ENCODE data around the gene CMTM6. TPM values are rescaled to one million over a fixed set of nuclear protein-coding genes. Genes with fewer than 3 reads are reported as not detected.

Gene CMTM6
- polyA plus RNA-seq, 2 of the 4 experiments (the other 2 are of a cell fraction) = 49.5 to 65.6 TPM

- WGBS (ENCODE audit: missing lambda C conversion rate) = 40% methylated on average over 1 of the region's 1 CpG
- Histone ChIP-seq H3K4me2 (no peak overlapping the region), H3K27ac (no peak overlapping the region), H3K4me1 (no peaks in the 10 kb centered on the region), H3K9me3 (no peaks in the 10 kb centered on the region), H3K4me3 (no peak overlapping the region)
- DNase-seq (ENCODE audit: low read depth in 1 of 2, low spot score in 1 of 2) (no peak), ATAC-seq (no peak), FAIRE-seq (no peak)
- CTCF ChIA-PET = interaction anchor here (0.6 to 1.3 kb wide), 3 partner anchors 16 to 93 kb away, joined by 3 to 6 read pairs (median 3); no protein-coding TSS in a partner anchor
- POLR2A ChIA-PET = no interaction called here
- TF ChIP-seq RAD21 (conservative IDR thresholded peaks at IDR 0.05 in 1 of 2, IDR thresholded peaks at IDR 0.05 in 1 of 2) = no peak
- TF ChIP-seq JUN (IDR thresholded peaks at IDR 0.05) = no peak
- no peak for TF ChIP-seq MYC (IDR thresholded peaks at IDR 0.05; ENCODE audit: borderline replicate concordance, low read length)
- TF ChIP-seq ZSCAN20 (CRISPR knock-in tag; IDR thresholded peaks at IDR 0.05) = no peak
- no peak for TF ChIP-seq CHD2 (IDR thresholded peaks at IDR 0.05; ENCODE audit: low read length, partially characterized antibody)
- no peak for TF ChIP-seq RCOR1 (IDR thresholded peaks at IDR 0.05; ENCODE audit: low read depth, low read length)
- TF ChIP-seq ZC3H11A (IDR thresholded peaks at IDR 0.05) = no peak
- TF ChIP-seq REST (IDR thresholded peaks at IDR 0.05) = no peak
- no peak for TF ChIP-seq ESRRA (IDR thresholded peaks at IDR 0.05; ENCODE audit: borderline replicate concordance, low read length)
- TF ChIP-seq HOXB13 (CRISPR knock-in tag; IDR thresholded peaks at IDR 0.05; ENCODE audit: low read depth) = no peak
- no peak for TF ChIP-seq JUNB (IDR thresholded peaks at IDR 0.05)
- no peak for TF ChIP-seq HEYL (CRISPR knock-in tag; IDR thresholded peaks at IDR 0.05)
- TF ChIP-seq GATA3 (IDR thresholded peaks at IDR 0.05; ENCODE audit: borderline replicate concordance) = no peak
- TF ChIP-seq NFE2L2 (conservative IDR thresholded peaks at IDR 0.05; ENCODE audit: low read length) = no peak
- no peak for TF ChIP-seq FOSB (CRISPR knock-in tag; IDR thresholded peaks at IDR 0.05)
Observed at GRCh38 chr3:32483772-32484171, 18.9 kb downstream of the CMTM6 start.

DNA sequence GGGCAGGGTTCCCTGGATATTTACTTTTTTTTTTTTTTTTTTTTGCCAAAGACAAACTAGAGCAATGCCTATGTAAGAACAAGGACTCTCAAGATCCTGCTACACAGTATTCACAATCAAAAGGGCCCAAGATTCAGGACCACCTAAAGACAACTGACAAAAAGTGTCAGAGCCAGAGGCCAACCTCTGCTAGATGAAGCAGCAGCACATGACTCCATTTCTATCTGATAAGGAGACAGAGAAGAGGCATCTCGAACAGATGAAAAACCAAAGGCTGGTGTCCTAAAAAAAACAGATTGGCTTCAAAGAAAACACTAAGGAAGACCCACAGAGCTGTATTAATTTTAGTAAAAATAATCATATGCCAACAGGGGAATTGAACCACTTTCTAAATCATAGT lies 20.0 kb downstream of the CMTM6 start:
- Histone ChIP-seq H3K9me3 (no peaks in the 10 kb centered on the region), H3K4me2 (no peak overlapping the region), H3K4me1 (no peaks in the 10 kb centered on the region), H3K27ac (no peak overlapping the region), H3K4me3 (no peak overlapping the region)
- POLR2A ChIA-PET = no interaction called here
- DNase-seq (ENCODE audit: low read depth in 1 of 2, low spot score in 1 of 2) = no peak
- no peak for ATAC-seq
- FAIRE-seq = no peak
- no peak for TF ChIP-seq MAFK (IDR thresholded peaks at IDR 0.05; ENCODE audit: partially characterized antibody)
- CTCF ChIA-PET = interaction anchor here (0.6 to 7.4 kb wide), 3 partner anchors 11 to 14 kb away, joined by 3 to 47 read pairs (median 4); no protein-coding TSS in a partner anchor
- 92% methylated on average over 1 of the region's 1 CpG for WGBS (ENCODE audit: missing lambda C conversion rate)

- Histone ChIP-seq H3K4me1 (no peaks in the 10 kb centered on the region), H3K4me2 (no peak overlapping the region), H3K27ac (no peak overlapping the region), H3K9me3 (no peaks in the 10 kb centered on the region), H3K4me3 (no peak overlapping the region)
- DNase-seq (ENCODE audit: low read depth in 1 of 2, low spot score in 1 of 2) (no peak), FAIRE-seq (no peak), ATAC-seq (no peak)
- CTCF ChIA-PET = interaction anchor here (1.3 to 7.4 kb wide), 2 partner anchors 12 to 14 kb away, joined by 3 to 47 read pairs; no protein-coding TSS in a partner anchor
- POLR2A ChIA-PET = no interaction called here
- WGBS (ENCODE audit: missing lambda C conversion rate) = 81% methylated on average over 3 of the region's 3 CpGs
- TF ChIP-seq TFCP2L1 (CRISPR knock-in tag; IDR thresholded peaks at IDR 0.05) = no peak
- TF ChIP-seq CBX2 (IDR thresholded peaks at IDR 0.05; ENCODE audit: borderline replicate concordance, low read depth) = no peak
- TF ChIP-seq, protein P1, sequence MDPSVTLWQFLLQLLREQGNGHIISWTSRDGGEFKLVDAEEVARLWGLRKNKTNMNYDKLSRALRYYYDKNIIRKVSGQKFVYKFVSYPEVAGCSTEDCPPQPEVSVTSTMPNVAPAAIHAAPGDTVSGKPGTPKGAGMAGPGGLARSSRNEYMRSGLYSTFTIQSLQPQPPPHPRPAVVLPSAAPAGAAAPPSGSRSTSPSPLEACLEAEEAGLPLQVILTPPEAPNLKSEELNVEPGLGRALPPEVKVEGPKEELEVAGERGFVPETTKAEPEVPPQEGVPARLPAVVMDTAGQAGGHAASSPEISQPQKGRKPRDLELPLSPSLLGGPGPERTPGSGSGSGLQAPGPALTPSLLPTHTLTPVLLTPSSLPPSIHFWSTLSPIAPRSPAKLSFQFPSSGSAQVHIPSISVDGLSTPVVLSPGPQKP (IDR thresholded peaks at IDR 0.05; ENCODE audit: low read depth, low read length) = no peak
- TF ChIP-seq FOSB (CRISPR knock-in tag; IDR thresholded peaks at IDR 0.05) = no peak
- no peak for TF ChIP-seq HOXB5 (CRISPR knock-in tag; IDR thresholded peaks at IDR 0.05)
- no peak for TF ChIP-seq SMC3 (IDR thresholded peaks at IDR 0.05)
- no peak for TF ChIP-seq E2F6 (IDR thresholded peaks at IDR 0.05; ENCODE audit: borderline replicate concordance, low read depth)
- no peak for TF ChIP-seq CBX8 (IDR thresholded peaks at IDR 0.05)
- no peak for TF ChIP-seq HMGXB4 (CRISPR knock-in tag; IDR thresholded peaks at IDR 0.05; ENCODE audit: borderline replicate concordance)
- no peak for TF ChIP-seq EHMT2 (IDR thresholded peaks at IDR 0.05; ENCODE audit: low read depth)
- no peak for TF ChIP-seq HOXB13 (CRISPR knock-in tag; IDR thresholded peaks at IDR 0.05; ENCODE audit: low read depth)
- no peak for TF ChIP-seq ZC3H11A (IDR thresholded peaks at IDR 0.05)
- TF ChIP-seq MAZ (IDR thresholded peaks at IDR 0.05; ENCODE audit: borderline replicate concordance, low read depth, low read length) = no peak
- TF ChIP-seq FOXS1 (CRISPR knock-in tag; IDR thresholded peaks at IDR 0.05) = no peak
Observed at GRCh38 chr3:32481791-32482631, 20.6 kb downstream of the CMTM6 start.
